ENCODE results near the gene VTA1.

The VTA1 gene

DNA sequence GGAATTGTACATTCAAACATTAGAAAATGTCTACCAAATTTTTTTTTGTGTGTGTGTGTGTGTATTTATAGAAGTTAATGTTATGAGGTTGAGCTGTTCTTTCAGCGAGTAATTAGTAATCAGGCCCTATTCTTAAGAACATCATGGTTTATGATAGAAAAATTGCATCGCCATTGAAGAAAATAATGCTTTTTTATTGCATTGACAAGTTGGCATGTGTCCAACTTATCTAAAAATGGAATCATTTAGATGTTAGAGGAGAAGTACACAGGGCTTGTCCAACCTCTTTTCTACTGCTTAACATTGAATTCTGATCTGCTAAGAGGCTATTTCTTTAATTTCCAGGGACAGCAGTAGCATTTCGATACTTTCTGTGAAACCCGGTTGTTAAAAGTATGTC, 93.1 kb downstream of the VTA1 start:
- no peak overlapping the region for H3K4me3 ChIP-seq (ENCODE audit: control insufficient read depth, low read depth, low read length)
- TF ChIP-seq, protein P1, sequence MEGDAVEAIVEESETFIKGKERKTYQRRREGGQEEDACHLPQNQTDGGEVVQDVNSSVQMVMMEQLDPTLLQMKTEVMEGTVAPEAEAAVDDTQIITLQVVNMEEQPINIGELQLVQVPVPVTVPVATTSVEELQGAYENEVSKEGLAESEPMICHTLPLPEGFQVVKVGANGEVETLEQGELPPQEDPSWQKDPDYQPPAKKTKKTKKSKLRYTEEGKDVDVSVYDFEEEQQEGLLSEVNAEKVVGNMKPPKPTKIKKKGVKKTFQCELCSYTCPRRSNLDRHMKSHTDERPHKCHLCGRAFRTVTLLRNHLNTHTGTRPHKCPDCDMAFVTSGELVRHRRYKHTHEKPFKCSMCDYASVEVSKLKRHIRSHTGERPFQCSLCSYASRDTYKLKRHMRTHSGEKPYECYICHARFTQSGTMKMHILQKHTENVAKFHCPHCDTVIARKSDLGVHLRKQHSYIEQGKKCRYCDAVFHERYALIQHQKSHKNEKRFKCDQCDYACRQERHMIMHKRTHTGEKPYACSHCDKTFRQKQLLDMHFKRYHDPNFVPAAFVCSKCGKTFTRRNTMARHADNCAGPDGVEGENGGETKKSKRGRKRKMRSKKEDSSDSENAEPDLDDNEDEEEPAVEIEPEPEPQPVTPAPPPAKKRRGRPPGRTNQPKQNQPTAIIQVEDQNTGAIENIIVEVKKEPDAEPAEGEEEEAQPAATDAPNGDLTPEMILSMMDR (IDR thresholded peaks at IDR 0.05; ENCODE audit: control insufficient read depth, insufficient read depth, low read depth, low read length, missing control alignments) = no peak
- DNase-seq (ENCODE audit: low read depth) = no peak

GRCh38 chr6:142241061-142241460, 94.0 kb downstream of the VTA1 start:
- TF ChIP-seq, protein P1 (IDR thresholded peaks at IDR 0.05; ENCODE audit: control insufficient read depth, insufficient read depth, low read depth, low read length, missing control alignments) = no peak
- no peak for DNase-seq (ENCODE audit: low read depth)

DNA sequence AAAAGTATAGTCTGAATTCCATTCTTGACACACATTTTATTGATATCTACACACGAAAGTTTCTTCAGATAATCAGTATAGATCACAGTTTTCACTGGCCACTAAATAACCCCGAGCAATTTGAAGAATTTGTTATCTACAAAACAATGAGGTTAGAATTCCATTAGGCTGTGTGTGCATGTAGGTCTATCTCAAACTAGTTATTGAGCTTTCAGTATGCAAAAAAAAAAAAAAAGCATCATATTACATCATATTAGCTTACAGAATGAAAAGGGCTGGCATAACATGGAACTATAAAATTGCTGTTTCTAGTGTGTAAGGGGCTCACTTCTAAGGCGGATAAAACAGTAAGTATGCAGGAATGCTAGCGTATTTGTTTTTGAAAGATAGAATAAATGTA, 95.2 kb downstream of the VTA1 start:
- TF ChIP-seq, protein P1 (IDR thresholded peaks at IDR 0.05; ENCODE audit: control insufficient read depth, insufficient read depth, low read depth, low read length, missing control alignments) = no peak
- peak; percentile 2 for DNase-seq (ENCODE audit: low read depth)
- H3K4me3 ChIP-seq (ENCODE audit: control insufficient read depth, low read depth, low read length) = no peak overlapping the region

More at GRCh38 chr6:142241061-142241460, 94.0 kb downstream of the VTA1 start:
- no peak overlapping the region for H3K4me3 ChIP-seq (ENCODE audit: control insufficient read depth, low read depth, low read length)

- H3K4me3 ChIP-seq (ENCODE audit: control insufficient read depth, low read depth, low read length) = no peak overlapping the region
- no peak for DNase-seq (ENCODE audit: low read depth)
- TF ChIP-seq, protein P1 (IDR thresholded peaks at IDR 0.05; ENCODE audit: control insufficient read depth, insufficient read depth, low read depth, low read length, missing control alignments) = no peak
These were observed 99.9 kb downstream of the VTA1 start for GRCh38 chr6:142246960-142247359.

- DNase-seq (ENCODE audit: low read depth) = no peak
- H3K4me3 ChIP-seq (ENCODE audit: control insufficient read depth, low read depth, low read length) = no peak overlapping the region
- TF ChIP-seq, protein P1 (IDR thresholded peaks at IDR 0.05; ENCODE audit: control insufficient read depth, insufficient read depth, low read depth, low read length, missing control alignments) = no peak
These were observed 102.2 kb downstream of the VTA1 start for GRCh38 chr6:142249266-142249665.

DNA sequence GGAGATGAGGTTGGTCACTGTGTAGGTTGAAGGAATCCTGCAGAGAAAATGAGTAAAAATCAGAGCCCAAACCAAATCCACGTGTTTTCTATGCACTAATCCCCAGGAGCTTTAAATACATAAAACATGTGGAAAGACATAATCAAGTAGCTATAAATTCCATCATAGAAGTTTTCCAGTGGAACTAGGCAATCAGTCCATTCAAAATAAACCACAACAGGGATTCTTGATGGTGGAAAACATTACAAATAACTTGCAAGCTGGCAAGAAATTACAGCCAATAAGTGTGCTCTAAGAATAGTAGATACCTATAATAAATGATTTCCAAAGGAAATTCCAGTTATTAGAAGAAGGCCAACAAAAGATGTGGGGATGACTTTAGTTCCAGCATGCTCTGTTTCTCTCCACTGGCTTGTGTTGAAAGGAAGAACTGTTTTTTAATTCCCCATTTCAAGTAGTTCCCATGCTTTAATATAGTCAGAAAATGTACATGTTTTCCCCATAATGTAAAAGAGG, 104.9 kb downstream of the VTA1 start:
- TF ChIP-seq, protein P1 (IDR thresholded peaks at IDR 0.05; ENCODE audit: control insufficient read depth, insufficient read depth, low read depth, low read length, missing control alignments) = no peak
- DNase-seq (ENCODE audit: low read depth) = no peak

DNA sequence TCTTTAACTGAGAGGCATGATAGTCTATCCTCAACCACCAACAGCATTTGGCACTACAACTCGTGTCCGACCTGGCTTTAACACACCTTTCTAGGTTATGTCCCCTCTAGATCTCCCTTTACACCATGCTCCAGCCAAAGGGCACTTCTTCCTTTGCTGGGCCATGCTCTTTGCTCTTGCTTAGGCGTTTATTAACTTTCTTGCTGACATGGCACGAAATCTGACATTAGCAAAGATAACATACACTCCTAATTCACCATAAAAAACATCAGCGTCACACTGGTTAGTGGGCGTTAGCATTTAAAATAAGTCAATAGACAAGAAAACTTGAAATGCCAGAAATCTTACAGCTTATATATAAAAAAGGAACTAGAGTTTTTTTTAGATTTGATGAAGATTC, 107.5 kb downstream of the VTA1 start:
- DNase-seq (ENCODE audit: low read depth) = no peak
- TF ChIP-seq, protein P1 (IDR thresholded peaks at IDR 0.05; ENCODE audit: control insufficient read depth, insufficient read depth, low read depth, low read length, missing control alignments) = no peak

More for the DNA sequence above, 104.9 kb downstream of the VTA1 start:
- no peak overlapping the region for H3K4me3 ChIP-seq (ENCODE audit: control insufficient read depth, low read depth, low read length)

More for the DNA sequence above, 107.5 kb downstream of the VTA1 start:
- no peak overlapping the region for H3K4me3 ChIP-seq (ENCODE audit: control insufficient read depth, low read depth, low read length)
